H1 (cell line): ENCODE measurements around the gene SPTBN5. TPM values are rescaled to one million over a fixed set of nuclear protein-coding genes. Genes with fewer than 3 reads are reported as not detected.

Experiments
- E2F6 ChIP-seq: IDR thresholded peaks from 2 replicates; pipeline ENCODE4 v1.6.1; 2012; ENCODE audit warnings: inconsistent platforms
- HDAC2 ChIP-seq, 2 experiments: fragments of 300-600 bp in 1 of 2; sonication (generic) in 1 of 2; IDR thresholded peaks; 2 replicates each; pipeline ENCODE4 v1.6.1; 2011 to 2012; ENCODE audit warnings: low read depth in 2 of 2, low read length in 2 of 2, mild to moderate bottlenecking in 2 of 2, moderate library complexity in 2 of 2, borderline replicate concordance in 1 of 2, inconsistent platforms in 1 of 2
- RBBP5 ChIP-seq: IDR thresholded peaks from 2 replicates; pipeline ENCODE4 v1.7.1; 2012; ENCODE audit warnings: low read depth, mild to moderate bottlenecking, inconsistent platforms, low read length, moderate library complexity, borderline replicate concordance
- SIX5 ChIP-seq: IDR thresholded peaks from 2 replicates; pipeline ENCODE4 v1.6.1; 2011; ENCODE audit warnings: mild to moderate bottlenecking, low read depth, low read length
- TAF7 ChIP-seq: optimal IDR thresholded peaks from 2 replicates; pipeline ENCODE3; 2011; ENCODE audit warnings: low read depth, mild to moderate bottlenecking, inconsistent platforms, low read length, moderate library complexity, borderline replicate concordance
- polyA plus RNA-seq, 7 experiments: library from polyadenylated mRNA; depleted of rRNA in 3 of 7; stranded (reverse) in 5 of 7; unstranded in 2 of 7; fragments of >200 nt in 5 of 7; fragments of 200-250 nt in 2 of 7; gene quantifications; 1 replicate in 5 of 7; 2 replicates in 1 of 7; 4 replicates in 1 of 7; pipeline versions ENCODE4 v1.2.1 to v1.2.3, GENCODE V29; 2011 to 2013; ENCODE audit warnings: missing spikeins in 2 of 7, mixed read lengths in 2 of 7
- total RNA-seq: library from RNA; stranded (reverse); fragmentation: NEBNext Ultra II Directional; extraction: Animal tissue kit (Norgen Biotek cat#: 25700); gene quantifications from 2 replicates; pipeline ENCODE4 v1.2.1, GENCODE V29; 2021

SPTBN5 gene
- total and polyA plus RNA-seq, 2 of the 8 experiments (the other 6 are each of a cell fraction or from before 2014, with no cell fraction given), result 0.32 to 0.84 TPM

GRCh38 chr15:41911691-41912345 lies 18.0 kb upstream of the SPTBN5 start (continued):
- TF ChIP-seq TAF7 (no peak), SIX5 (no peak), E2F6 (no peak), RBBP5 (no peak), HDAC2 (IDR thresholded peaks at IDR 0.05; ENCODE audit: borderline replicate concordance in 1 of 2, low read depth in 2 of 2, low read length in 2 of 2) (no peak)
